K562 (cell line): ENCODE measurements around the gene GARNL3. TPM values are rescaled to one million over a fixed set of nuclear protein-coding genes. Genes with fewer than 3 reads are reported as not detected.

Experiments
- CHAMP1 ChIP-seq: fragments of 450-650 bp; IDR thresholded peaks from 2 replicates; pipeline ENCODE4 v1.6.1; 2016; ENCODE audit warnings: mild to moderate bottlenecking
- FOXA3 ChIP-seq, 2 experiments: fragments of 450-650 bp in 1 of 2; sonication (generic) in 1 of 2; formaldehyde crosslinking; IDR thresholded peaks in 1 of 2; conservative IDR thresholded peaks in 1 of 2; 2 replicates each; pipeline versions ENCODE4 v1.4.0 to v1.8.0; 2020 to 2022; ENCODE audit warnings: mild to moderate bottlenecking in 2 of 2, missing genetic modification reagents in 1 of 2
- ZNF592 ChIP-seq: fragments of 450-650 bp; IDR thresholded peaks from 2 replicates; pipeline ENCODE4 v1.6.1; 2017; ENCODE audit warnings: antibody characterized with exemption, mild to moderate bottlenecking
- ZNF778 ChIP-seq: fragments of 450-650 bp; formaldehyde crosslinking; IDR thresholded peaks from 2 replicates; pipeline ENCODE4 v1.4.0; 2020; ENCODE audit warnings: mild to moderate bottlenecking, moderate library complexity
- polyA plus RNA-seq, 8 experiments: library from polyadenylated mRNA; depleted of rRNA in 4 of 8; stranded (reverse) in 5 of 8; unstranded in 3 of 8; fragments of >200 nt; fragmentation: Nextera tagmentation in 2 of 8; fragmentation: Illumina TruSeq in 1 of 8; extraction: Ambion mirVana in 2 of 8; extraction: Trizol in 1 of 8; gene quantifications; 2 replicates each; pipeline versions ENCODE4 v1.2.1 to v1.2.3, GENCODE V29; 2011 to 2014; ENCODE audit warnings: inconsistent platforms in 1 of 8, missing spikeins in 1 of 8
- total RNA-seq, 7 experiments: library from RNA; depleted of rRNA in 6 of 7; stranded (reverse); fragments of >200 nt in 6 of 7; fragmentation: Illumina TruSeq in 2 of 7; extraction: Trizol in 2 of 7; gene quantifications; 2 replicates each; pipeline versions ENCODE4 v1.2.1 to v1.2.3, GENCODE V29; 2011 to 2021; ENCODE audit warnings: low replicate concordance in 1 of 7

The GARNL3 gene
- total and polyA plus RNA-seq, 9 of the 15 experiments (the other 6 are each of a cell fraction or from before 2014, with no cell fraction given), result 0.35 to 2.7 (median 1.6) TPM

GRCh38 chr9:127438394-127438793 lies 173.8 kb downstream of the GARNL3 start (continued):
- TF ChIP-seq CHAMP1, result no peak
- no peak for TF ChIP-seq FOXA3 (CRISPR knock-in tag; conservative IDR thresholded peaks at IDR 0.05 in 1 of 2, IDR thresholded peaks at IDR 0.05 in 1 of 2)
- TF ChIP-seq ZNF778 (CRISPR knock-in tag), result no peak
- no peak for TF ChIP-seq ZNF592

Other genes with a start within 250 kb of the GARNL3 start
- gene ANGPTL2, start 142.1 kb upstream of the GARNL3 start, total RNA-seq (2014; rRNA removed), result not detected in 2 replicates
- not detected in 2 replicates for gene ANGPTL2, start 142.1 kb upstream of the GARNL3 start, total RNA-seq (2014; rRNA removed; fragmentation: Illumina TruSeq; extraction: Trizol)
- not detected in 2 replicates for gene ANGPTL2, start 142.1 kb upstream of the GARNL3 start, total RNA-seq (2015; rRNA removed; fragmentation: Illumina TruSeq; extraction: Trizol)
- gene ANGPTL2, start 142.1 kb upstream of the GARNL3 start, total RNA-seq (2021), result not detected in 2 replicates
- not detected in 2 replicates for gene ANGPTL2, start 142.1 kb upstream of the GARNL3 start, polyA plus RNA-seq (2011; rRNA removed)
- not detected in 2 replicates for gene ANGPTL2, start 142.1 kb upstream of the GARNL3 start, polyA plus RNA-seq (2014; fragmentation: Illumina TruSeq; extraction: Trizol)
- gene ANGPTL2, start 142.1 kb upstream of the GARNL3 start, polyA plus RNA-seq (2014; fragmentation: Nextera tagmentation; extraction: Ambion mirVana), result not detected
- gene ANGPTL2, start 142.1 kb upstream of the GARNL3 start, polyA plus RNA-seq (2014; rRNA removed), result not detected in 2 replicates
- 9.7 and 12.6 TPM in 2 replicates for gene SLC2A8, start 132.4 kb downstream of the GARNL3 start, total RNA-seq (2014; rRNA removed)
- gene SLC2A8, start 132.4 kb downstream of the GARNL3 start, total RNA-seq (2014; rRNA removed; fragmentation: Illumina TruSeq; extraction: Trizol), result 1.6 and 2.4 TPM in 2 replicates
- gene SLC2A8, start 132.4 kb downstream of the GARNL3 start, total RNA-seq (2015; rRNA removed; fragmentation: Illumina TruSeq; extraction: Trizol), result 5.2 and 6.7 TPM in 2 replicates
- 10.3 and 12.9 TPM in 2 replicates for gene SLC2A8, start 132.4 kb downstream of the GARNL3 start, total RNA-seq (2021)
- 5.4 and 8.1 TPM in 2 replicates for gene SLC2A8, start 132.4 kb downstream of the GARNL3 start, polyA plus RNA-seq (2011; rRNA removed)
- gene SLC2A8, start 132.4 kb downstream of the GARNL3 start, polyA plus RNA-seq (2014; fragmentation: Illumina TruSeq; extraction: Trizol), result 3.6 and 6.2 TPM in 2 replicates
- gene SLC2A8, start 132.4 kb downstream of the GARNL3 start, polyA plus RNA-seq (2014; fragmentation: Nextera tagmentation; extraction: Ambion mirVana), result 1 to 10 TPM in 1 of 2 experiments, under 1 TPM in 1; 0.13 to 1.1 TPM
- 9.9 and 10.4 TPM in 2 replicates for gene SLC2A8, start 132.4 kb downstream of the GARNL3 start, polyA plus RNA-seq (2014; rRNA removed)
- gene ZNF79, start 159.6 kb downstream of the GARNL3 start, total RNA-seq (2014; rRNA removed), result 6.0 and 6.6 TPM in 2 replicates
- 5.3 and 5.6 TPM in 2 replicates for gene ZNF79, start 159.6 kb downstream of the GARNL3 start, total RNA-seq (2014; rRNA removed; fragmentation: Illumina TruSeq; extraction: Trizol)
- 6.3 and 7.0 TPM in 2 replicates for gene ZNF79, start 159.6 kb downstream of the GARNL3 start, total RNA-seq (2015; rRNA removed; fragmentation: Illumina TruSeq; extraction: Trizol)
- gene ZNF79, start 159.6 kb downstream of the GARNL3 start, total RNA-seq (2021), result 6.3 and 6.4 TPM in 2 replicates
- 2.7 and 3.4 TPM in 2 replicates for gene ZNF79, start 159.6 kb downstream of the GARNL3 start, polyA plus RNA-seq (2011; rRNA removed)
- 4.1 and 4.3 TPM in 2 replicates for gene ZNF79, start 159.6 kb downstream of the GARNL3 start, polyA plus RNA-seq (2014; fragmentation: Illumina TruSeq; extraction: Trizol)
- gene ZNF79, start 159.6 kb downstream of the GARNL3 start, polyA plus RNA-seq (2014; fragmentation: Nextera tagmentation; extraction: Ambion mirVana), result under 1 TPM; 0.62 to 0.70 TPM
- gene ZNF79, start 159.6 kb downstream of the GARNL3 start, polyA plus RNA-seq (2014; rRNA removed), result 3.7 and 5.1 TPM in 2 replicates
- gene RPL12, start 186.6 kb downstream of the GARNL3 start, total RNA-seq (2014; rRNA removed), result 1,796 and 1,973 TPM in 2 replicates
- gene RPL12, start 186.6 kb downstream of the GARNL3 start, total RNA-seq (2014; rRNA removed; fragmentation: Illumina TruSeq; extraction: Trizol), result 2,499 and 2,531 TPM in 2 replicates
- gene RPL12, start 186.6 kb downstream of the GARNL3 start, total RNA-seq (2015; rRNA removed; fragmentation: Illumina TruSeq; extraction: Trizol), result 3,220 and 3,261 TPM in 2 replicates
- 1,614 and 1,743 TPM in 2 replicates for gene RPL12, start 186.6 kb downstream of the GARNL3 start, total RNA-seq (2021)
- gene RPL12, start 186.6 kb downstream of the GARNL3 start, polyA plus RNA-seq (2011; rRNA removed), result 2,587 and 3,088 TPM in 2 replicates
- gene RPL12, start 186.6 kb downstream of the GARNL3 start, polyA plus RNA-seq (2014; fragmentation: Illumina TruSeq; extraction: Trizol), result 4,080 and 4,558 TPM in 2 replicates
- 1,000 to 10,000 TPM; 2,219 to 2,376 TPM for gene RPL12, start 186.6 kb downstream of the GARNL3 start, polyA plus RNA-seq (2014; fragmentation: Nextera tagmentation; extraction: Ambion mirVana)
- gene RPL12, start 186.6 kb downstream of the GARNL3 start, polyA plus RNA-seq (2014; rRNA removed), result 2,953 and 3,005 TPM in 2 replicates
- 9.0 and 9.9 TPM in 2 replicates for gene LRSAM1, start 186.7 kb downstream of the GARNL3 start, total RNA-seq (2014; rRNA removed)
- 3.2 and 4.1 TPM in 2 replicates for gene LRSAM1, start 186.7 kb downstream of the GARNL3 start, total RNA-seq (2014; rRNA removed; fragmentation: Illumina TruSeq; extraction: Trizol)
- gene LRSAM1, start 186.7 kb downstream of the GARNL3 start, total RNA-seq (2015; rRNA removed; fragmentation: Illumina TruSeq; extraction: Trizol), result 4.6 and 5.5 TPM in 2 replicates
- gene LRSAM1, start 186.7 kb downstream of the GARNL3 start, total RNA-seq (2021), result 16.2 and 16.9 TPM in 2 replicates
- gene LRSAM1, start 186.7 kb downstream of the GARNL3 start, polyA plus RNA-seq (2011; rRNA removed), result 4.7 and 6.1 TPM in 2 replicates
- 6.2 and 7.4 TPM in 2 replicates for gene LRSAM1, start 186.7 kb downstream of the GARNL3 start, polyA plus RNA-seq (2014; fragmentation: Illumina TruSeq; extraction: Trizol)
- under 1 TPM; 0.07 to 0.32 TPM for gene LRSAM1, start 186.7 kb downstream of the GARNL3 start, polyA plus RNA-seq (2014; fragmentation: Nextera tagmentation; extraction: Ambion mirVana)
- gene LRSAM1, start 186.7 kb downstream of the GARNL3 start, polyA plus RNA-seq (2014; rRNA removed), result 8.5 and 11.3 TPM in 2 replicates